A549 (cell line): ENCODE results near the gene SORL1. TPM values are rescaled to one million over a fixed set of nuclear protein-coding genes. Genes with fewer than 3 reads are reported as not detected.

Experiments used
- ATAC-seq, 2 experiments: fragments of 200-7000 bp in 1 of 2; fragments of >200 bp in 1 of 2; cut with Nextera tagmentation in 1 of 2; cut with Tn5 transposase in 1 of 2; 3 replicates each; pipeline versions ENCODE4 v1.8.0 to v1.9.1; 2018 to 2020; ENCODE audit warnings: mild to moderate bottlenecking in 1 of 2, moderate library complexity in 1 of 2
- CTCF ChIA-PET: fragments of 300-600 bp; sonication (Branson Sonifier 250); formaldehyde crosslinking; extraction: SDS; loops from one replicate; lab custom pipeline; 2021; ENCODE audit warnings: antibody characterized with exemption, inconsistent platforms; lab: Yijun Ruan, JAX
- POLR2A ChIA-PET: fragments of 350-600 bp; formaldehyde crosslinking; extraction: SDS; loops from one replicate; lab custom pipeline; 2021; ENCODE audit warnings: antibody characterized with exemption, inconsistent platforms; lab: Yijun Ruan, JAX
- DNase-seq, 2 experiments: peaks; one replicate each; pipeline versions ENCODE4 v3.0.0 to v3.0.0-alpha.2; 2011 to 2016; ENCODE audit warnings: low read depth in 1 of 2, low spot score in 1 of 2
- FAIRE-seq: peaks from 2 replicates; lab custom pipeline; 2011; peaks lifted over from hg19 to GRCh38; lab: Jason Lieb, UNC
- H3K27ac ChIP-seq, 2 experiments: fragments of >200 bp; sonication (Bioruptor Twin); formaldehyde crosslinking; 3 replicates each; pipeline ENCODE4 v1.5.1; 2016 to 2017
- H3K4me1 ChIP-seq: fragments of >200 bp; sonication (Bioruptor Twin); formaldehyde crosslinking; 3 replicates; pipeline ENCODE4 v1.6.1; 2016
- H3K4me2 ChIP-seq: fragments of >200 bp; sonication (Bioruptor Twin); formaldehyde crosslinking; 3 replicates; pipeline ENCODE4 v1.6.1; 2016
- H3K4me3 ChIP-seq: fragments of >200 bp; sonication (Bioruptor Twin); formaldehyde crosslinking; 3 replicates; pipeline ENCODE4 v1.5.1; 2016
- H3K9me3 ChIP-seq: fragments of >200 bp; sonication (Bioruptor Twin); formaldehyde crosslinking; 3 replicates; pipeline ENCODE4 v1.6.1; 2016
- EHF ChIP-seq: fragments of 250-450 bp; sonication (Bioruptor Pico); IDR thresholded peaks from 2 replicates; pipeline ENCODE4 v1.5.0; 2020; ENCODE audit warnings: mild to moderate bottlenecking
- ELK1 ChIP-seq: fragments of 150-350 bp; IDR thresholded peaks from 2 replicates; pipeline ENCODE4 v1.6.1; 2014; ENCODE audit warnings: low read depth, mild to moderate bottlenecking, low read length
- EP300 ChIP-seq, 2 experiments: fragments of >200 bp; sonication (Bioruptor Twin); formaldehyde crosslinking; IDR thresholded peaks; 2 replicates in 1 of 2; 3 replicates in 1 of 2; pipeline ENCODE4 v1.6.1; 2016 to 2017
- ESRRA ChIP-seq: fragments of 150-350 bp; IDR thresholded peaks from 2 replicates; pipeline ENCODE4 v1.6.1; 2014; ENCODE audit warnings: mild to moderate bottlenecking, low read length, borderline replicate concordance
- GATA3 ChIP-seq: IDR thresholded peaks from 2 replicates; pipeline ENCODE4 v1.6.1; 2012; ENCODE audit warnings: borderline replicate concordance
- HES2 ChIP-seq: fragments of >200 bp; sonication (Bioruptor Twin); formaldehyde crosslinking; IDR thresholded peaks from 2 replicates; pipeline ENCODE4 v1.6.1; 2016
- HOXB13 ChIP-seq: fragments of 250-450 bp; sonication (Bioruptor Pico); IDR thresholded peaks from 2 replicates; pipeline ENCODE4 v1.5.0; 2020; ENCODE audit warnings: low read depth, mild to moderate bottlenecking, moderate library complexity
- MAX ChIP-seq: IDR thresholded peaks from 2 replicates; pipeline ENCODE4 v1.6.1; 2012
- MAZ ChIP-seq: fragments of 150-350 bp; IDR thresholded peaks from 2 replicates; pipeline ENCODE4 v1.6.1; 2014; ENCODE audit warnings: antibody characterized with exemption, low read depth, low read length, borderline replicate concordance
- MYC ChIP-seq: IDR thresholded peaks from 2 replicates; pipeline ENCODE4 v1.6.1; 2012; ENCODE audit warnings: mild to moderate bottlenecking, inconsistent platforms, low read length, improper control_type of control experiment, borderline replicate concordance
- NR3C1 ChIP-seq: fragments of >200 bp; sonication (Bioruptor Twin); formaldehyde crosslinking; IDR thresholded peaks from 3 replicates; pipeline ENCODE4 v1.6.1; 2017
- PHF8 ChIP-seq: fragments of 200-600 bp; sonication (generic); IDR thresholded peaks from 2 replicates; pipeline ENCODE4 v1.6.1; 2016; ENCODE audit warnings: low read depth, mild to moderate bottlenecking, antibody characterized with exemption, moderate library complexity, borderline replicate concordance
- POLR2AphosphoS2 ChIP-seq: conservative IDR thresholded peaks from 2 replicates; pipeline ENCODE4 v1.6.1; 2012; ENCODE audit warnings: low read length, improper control_type of control experiment, inconsistent platforms
- RAD21 ChIP-seq, 2 experiments: fragments of >200 bp in 1 of 2; sonication (Bioruptor Twin) in 1 of 2; formaldehyde crosslinking in 1 of 2; IDR thresholded peaks in 1 of 2; conservative IDR thresholded peaks in 1 of 2; 2 replicates in 1 of 2; 3 replicates in 1 of 2; pipeline ENCODE4 v1.6.1; 2012 to 2018; ENCODE audit warnings: inconsistent platforms in 1 of 2
- RCOR1 ChIP-seq: fragments of 150-350 bp; IDR thresholded peaks from 2 replicates; pipeline ENCODE4 v1.6.1; 2014; ENCODE audit warnings: antibody characterized with exemption, low read length, low read depth
- REST ChIP-seq: fragments of 200-600 bp; sonication (generic); IDR thresholded peaks from 2 replicates; pipeline ENCODE4 v1.6.1; 2016; ENCODE audit warnings: antibody characterized with exemption, mild to moderate bottlenecking, moderate library complexity
- USF2 ChIP-seq: fragments of 450-650 bp; IDR thresholded peaks from 2 replicates; pipeline ENCODE4 v1.6.1; 2014; ENCODE audit warnings: antibody characterized with exemption
- ZFP36 ChIP-seq: fragments of 450-650 bp; IDR thresholded peaks from 2 replicates; pipeline ENCODE4 v1.6.1; 2014; ENCODE audit warnings: borderline replicate concordance; ENCODE audit not compliant: partially characterized antibody
- ZNF302 ChIP-seq: fragments of 250-450 bp; sonication (Bioruptor Pico); IDR thresholded peaks from 2 replicates; pipeline ENCODE4 v1.9.0; 2021; ENCODE audit warnings: inconsistent platforms, mild to moderate bottlenecking, moderate library complexity
- WGBS: methylation state at CpG from one replicate; pipeline ENCODE4 v1.1.6; 2017; ENCODE audit errors: missing lambda C conversion rate; 5-methylcytosine and 5-hydroxymethylcytosine counted together
- polyA plus RNA-seq, 4 experiments: library from polyadenylated mRNA; depleted of rRNA in 3 of 4; stranded (reverse); fragments of >200 nt; fragmentation: RNase III in 1 of 4; extraction: RNeasy Plus Mini Kit Qiagen cat#74134 plus additional on column Dnase treatment in 1 of 4; gene quantifications; 2 replicates in 3 of 4; 3 replicates in 1 of 4; pipeline ENCODE4 v1.2.3, GENCODE V29; 2011 to 2017

Gene SORL1
- polyA plus RNA-seq, 2 of the 4 experiments (the other 2 are of a cell fraction) = 0.45 to 3.8 TPM

- Histone ChIP-seq H3K4me1 (0 out of 3 replicates have a peak, but pooled peaks cover 4% of the 10 kb centered on the region), H3K4me3 (peak overlapping the region; percentile 48), H3K4me2 (peak overlapping the region; percentile 88), H3K9me3 (no peaks in the 10 kb centered on the region), H3K27ac (peak overlapping the region; percentile 79 to 87; a peak in 4 of 6 replicates)
- ATAC-seq (peak; percentile 53 to 54), FAIRE-seq (no peak), DNase-seq (no peak)
- TF ChIP-seq USF2 = no peak
- no peak for TF ChIP-seq MAX
- no peak for TF ChIP-seq MYC
- no peak for TF ChIP-seq HOXB13 (CRISPR knock-in tag)
- no peak for TF ChIP-seq POLR2AphosphoS2
- no peak for TF ChIP-seq PHF8
- TF ChIP-seq MAZ = no peak
- no peak for TF ChIP-seq RAD21 (conservative IDR thresholded peaks at IDR 0.05 in 1 of 2, IDR thresholded peaks at IDR 0.05 in 1 of 2)
- TF ChIP-seq HES2 = no peak
- TF ChIP-seq REST = no peak
- TF ChIP-seq EP300 (IDR thresholded peaks at IDR 0.05) = no peak
- TF ChIP-seq ELK1 = no peak
- TF ChIP-seq ZFP36 = no peak
- CTCF ChIA-PET = interaction anchor here (0.6 to 4.9 kb wide), 22 partner anchors 10 to 925 kb away, joined by 3 to 78 read pairs (median 4); no protein-coding TSS in a partner anchor
- 35% methylated on average over 16 of the region's 16 CpGs for WGBS
- POLR2A ChIA-PET = no interaction called here
Observed at GRCh38 chr11:121654843-121655536, 202.9 kb downstream of the SORL1 start.

GRCh38 chr11:121655537-121656327 lies 203.6 kb downstream of the SORL1 start:
- no peak for FAIRE-seq
- Histone ChIP-seq H3K4me2 (peak overlapping the region; percentile 88), H3K9me3 (no peaks in the 10 kb centered on the region), H3K4me1 (0 out of 3 replicates have a peak, but pooled peaks cover 4% of the 10 kb centered on the region), H3K27ac (peak overlapping the region; percentile 79 to 87), H3K4me3 (peak overlapping the region; percentile 48)
- ATAC-seq = peak; percentile 93 to 98
- 2% methylated on average over 21 of the region's 44 CpGs for WGBS
- CTCF ChIA-PET = interaction anchor here (0.7 to 4.9 kb wide), 21 partner anchors 11 to 925 kb away, joined by 3 to 78 read pairs (median 3); no protein-coding TSS in a partner anchor
- POLR2A ChIA-PET = no interaction called here
- DNase-seq = peak; percentile 72 to 73
- peak; percentile 79 to 91 for TF ChIP-seq RAD21 (conservative IDR thresholded peaks at IDR 0.05 in 1 of 2, IDR thresholded peaks at IDR 0.05 in 1 of 2)
- no peak for TF ChIP-seq EHF (CRISPR knock-in tag)
- TF ChIP-seq HOXB13 (CRISPR knock-in tag) = no peak
- no peak for TF ChIP-seq HES2
- TF ChIP-seq ZNF302 (CRISPR knock-in tag) = no peak
- no peak for TF ChIP-seq REST
- peak; percentile 87 for TF ChIP-seq MAX
- no peak for TF ChIP-seq ESRRA
- TF ChIP-seq USF2 = peak; percentile 56
- no peak for TF ChIP-seq GATA3
- TF ChIP-seq RCOR1 = no peak
- no peak for TF ChIP-seq NR3C1
